ENCODE data around the gene KRTAP4-16.
"Not testable (repeated sequence)": the region's sequence is repeated elsewhere in the genome, so short reads cannot be mapped to it uniquely, and the experiment has no call there.

The KRTAP4-16 gene

GRCh38 chr17:41063449-41063848 lies 38.6 kb downstream of the KRTAP4-16 start:
- no peak overlapping the region for H3K4me3 ChIP-seq (ENCODE audit: low read depth, low read length)
- no peak for DNase-seq (ENCODE audit: low read depth)
- TF ChIP-seq CTCF (IDR thresholded peaks at IDR 0.05; ENCODE audit: control insufficient read depth, extremely low read depth, insufficient read depth) = no peak

GRCh38 chr17:41061964-41062363 lies 40.0 kb downstream of the KRTAP4-16 start:
- DNase-seq (ENCODE audit: low read depth) = no peak

GRCh38 chr17:41060052-41060604 lies 41.9 kb downstream of the KRTAP4-16 start, which contains the start of gene KRTAP2-3:
Gene KRTAP2-3, minus strand, starts transcription at chr17:41060114. Its CDS starts 64 bp downstream, at chr17:41060050.
- H3K4me3 ChIP-seq (ENCODE audit: low read depth, low read length) = no peak within 1 kb of the TSS
- TF ChIP-seq CTCF (IDR thresholded peaks at IDR 0.05; ENCODE audit: control insufficient read depth, extremely low read depth, insufficient read depth) = no peak
- no peak for DNase-seq (ENCODE audit: low read depth)

More at GRCh38 chr17:41061964-41062363, 40.0 kb downstream of the KRTAP4-16 start:
- H3K4me3 ChIP-seq (ENCODE audit: low read depth, low read length) = no peak overlapping the region
- TF ChIP-seq CTCF (IDR thresholded peaks at IDR 0.05; ENCODE audit: control insufficient read depth, extremely low read depth, insufficient read depth) = no peak

GRCh38 chr17:41059276-41060051 lies 42.5 kb downstream of the KRTAP4-16 start:
- H3K4me3 ChIP-seq (ENCODE audit: low read depth, low read length); DNase-seq (ENCODE audit: low read depth): not testable (repeated sequence)

- H3K4me3 ChIP-seq (ENCODE audit: low read depth, low read length) = no peak overlapping the region
- no peak for DNase-seq (ENCODE audit: low read depth)
- no peak for TF ChIP-seq CTCF (IDR thresholded peaks at IDR 0.05; ENCODE audit: control insufficient read depth, extremely low read depth, insufficient read depth)
Measured at GRCh38 chr17:41058741-41059140, 43.3 kb downstream of the KRTAP4-16 start.

- TF ChIP-seq CTCF (IDR thresholded peaks at IDR 0.05; ENCODE audit: control insufficient read depth, extremely low read depth, insufficient read depth) = no peak
- no peak for DNase-seq (ENCODE audit: low read depth)
- no peak overlapping the region for H3K4me3 ChIP-seq (ENCODE audit: low read depth, low read length)
Measured at GRCh38 chr17:41057547-41057946, 44.5 kb downstream of the KRTAP4-16 start.

GRCh38 chr17:41055130-41055529 lies 46.9 kb downstream of the KRTAP4-16 start, which contains the start of gene KRTAP2-2:
Gene KRTAP2-2, minus strand, starts transcription at chr17:41055230. Its CDS starts 19 bp downstream, at chr17:41055211.
- not testable (repeated sequence) for DNase-seq (ENCODE audit: low read depth); H3K4me3 ChIP-seq (ENCODE audit: low read depth, low read length)

- H3K4me3 ChIP-seq (ENCODE audit: low read depth, low read length); DNase-seq (ENCODE audit: low read depth): not testable (repeated sequence)
Measured at GRCh38 chr17:41054556-41054955, 47.5 kb downstream of the KRTAP4-16 start.
